ENCODE measurements around the gene GRB14.
"Not testable (repeated sequence)": the region's sequence is repeated elsewhere in the genome, so short reads cannot be mapped to it uniquely, and the experiment has no call there.

Gene GRB14

DNA sequence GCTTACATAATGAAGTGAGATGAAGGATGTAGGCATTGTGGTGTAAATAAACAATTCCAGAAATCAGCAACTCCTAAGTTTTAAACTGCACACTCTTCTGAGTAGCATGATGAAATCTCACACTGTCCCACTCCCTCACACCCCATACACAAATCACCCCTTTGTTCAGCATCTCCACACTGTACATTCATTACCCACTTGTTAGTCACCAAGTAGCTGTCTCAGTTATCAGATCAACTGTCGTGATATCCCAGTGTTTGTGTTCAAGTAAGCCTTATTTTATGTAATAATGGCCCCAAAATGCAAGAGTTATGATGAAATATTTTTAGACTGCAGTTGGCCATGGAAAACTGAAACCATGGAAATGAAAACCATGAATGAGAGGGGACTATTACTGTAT lies 135.7 kb downstream of the GRB14 start:
- DNase-seq, result no peak

DNA sequence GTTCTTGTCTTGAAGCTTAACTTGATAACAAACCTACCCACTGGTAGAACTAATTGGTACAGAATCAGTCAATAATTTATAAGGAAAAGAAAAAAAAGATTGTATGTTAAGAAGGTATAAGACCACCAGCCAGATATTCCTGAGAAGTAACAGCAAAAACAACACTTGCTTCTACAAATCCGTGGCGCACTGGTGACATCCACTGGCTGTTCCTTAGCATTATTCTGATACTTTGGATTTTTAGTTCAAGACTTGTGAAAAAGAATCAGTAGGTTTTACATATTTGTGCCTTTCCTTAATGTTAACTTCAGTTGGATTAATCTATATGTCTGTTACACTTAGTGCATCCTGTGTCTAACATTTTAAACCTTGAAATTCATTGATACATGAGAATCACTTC lies 141.8 kb downstream of the GRB14 start:
- DNase-seq, result no peak

DNA sequence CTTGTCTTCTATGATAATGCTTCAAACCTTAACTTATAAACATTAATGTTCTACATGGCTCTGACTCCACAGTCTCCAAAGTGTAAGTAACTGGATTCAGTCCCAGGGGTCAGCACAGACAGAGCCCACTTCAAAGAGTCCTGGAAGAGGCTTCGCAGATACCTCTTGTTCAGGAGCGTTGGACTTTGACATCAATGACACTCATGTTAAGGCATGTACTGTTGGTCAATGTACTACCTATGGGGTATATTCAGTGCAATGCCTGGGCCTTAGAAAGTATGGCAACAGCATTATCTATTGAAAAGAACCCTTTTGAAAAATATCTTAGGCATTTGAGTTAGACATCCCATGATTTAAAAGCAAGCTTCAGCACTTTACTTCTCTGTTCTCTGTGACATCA lies 143.1 kb downstream of the GRB14 start:
- no peak for DNase-seq

DNA sequence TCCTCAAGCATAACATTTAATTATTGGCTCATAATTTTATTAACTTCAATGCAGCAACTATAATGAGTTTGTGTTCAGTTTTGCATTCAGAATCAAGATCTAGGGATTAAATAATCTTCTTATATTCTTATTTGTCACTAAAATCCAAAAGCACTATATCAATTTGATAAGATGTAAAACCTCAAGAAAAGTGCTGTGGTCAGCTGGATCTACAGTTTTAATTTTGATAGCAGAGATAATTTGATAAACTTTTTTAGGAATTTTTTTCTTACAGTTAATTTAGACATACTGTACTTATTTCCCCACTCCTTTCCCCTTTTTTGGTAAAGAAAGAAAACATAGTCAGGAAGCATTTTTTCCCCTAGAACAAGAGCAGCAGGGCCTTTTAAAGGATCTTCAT lies 146.4 kb downstream of the GRB14 start:
- no peak for DNase-seq

DNA sequence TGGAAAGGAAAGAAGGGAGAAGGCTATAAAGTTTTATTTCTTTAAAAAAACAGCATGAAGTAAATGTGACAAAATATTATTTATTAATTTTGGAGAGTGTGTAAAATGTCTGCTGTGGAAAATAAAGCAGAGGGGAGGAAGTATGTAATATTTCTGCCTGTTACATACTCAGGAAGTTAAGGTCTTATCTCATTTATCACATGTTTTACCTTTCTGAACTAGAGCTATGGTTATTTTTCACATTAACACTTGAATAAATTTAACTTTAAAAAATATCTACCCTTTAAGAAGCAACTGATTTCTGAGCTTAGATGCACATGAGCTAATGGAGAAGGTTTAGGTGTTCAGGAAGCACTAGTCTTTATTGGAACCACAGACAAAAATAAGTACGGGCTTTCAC lies 148.3 kb downstream of the GRB14 start:
- DNase-seq, result no peak

DNA sequence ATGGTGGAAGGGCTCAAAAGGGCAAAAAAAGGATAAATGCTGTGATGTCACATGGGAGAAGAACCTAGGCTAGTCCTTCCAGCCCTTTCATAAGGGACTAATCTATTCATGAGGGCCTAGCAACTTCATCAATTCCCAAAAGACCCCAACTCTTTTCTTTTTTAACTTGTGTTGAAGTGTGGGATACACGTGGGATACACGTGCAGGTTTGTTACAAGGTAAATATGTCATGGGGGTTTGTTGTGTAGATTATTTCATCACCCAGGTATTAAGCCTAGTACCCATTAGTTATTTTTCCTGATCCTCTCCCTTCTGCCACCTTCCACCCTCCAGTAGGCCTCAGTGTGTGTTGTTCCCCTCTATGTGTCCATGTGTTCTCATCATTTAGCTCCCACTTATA lies 156.2 kb downstream of the GRB14 start:
- not testable (repeated sequence) for DNase-seq

DNA sequence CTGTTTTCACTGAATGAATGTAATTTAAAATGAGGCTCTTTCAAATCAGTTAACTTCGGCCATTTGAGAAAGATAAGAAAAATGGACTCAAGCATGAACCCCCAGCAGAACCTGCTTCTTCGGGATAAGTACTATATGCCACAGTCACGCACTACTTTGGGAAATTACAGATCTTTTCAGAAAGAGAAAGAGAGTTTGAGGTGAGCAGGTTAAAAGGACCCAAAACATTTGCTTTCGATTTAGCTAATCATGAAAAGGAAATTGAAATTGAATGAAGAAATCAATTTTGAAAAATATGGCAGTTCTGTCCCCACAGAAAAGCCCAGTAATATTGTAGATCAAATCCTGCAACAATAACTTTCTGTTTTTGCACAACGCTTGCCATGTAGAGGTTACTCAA lies 156.9 kb downstream of the GRB14 start:
- no peak for DNase-seq

DNA sequence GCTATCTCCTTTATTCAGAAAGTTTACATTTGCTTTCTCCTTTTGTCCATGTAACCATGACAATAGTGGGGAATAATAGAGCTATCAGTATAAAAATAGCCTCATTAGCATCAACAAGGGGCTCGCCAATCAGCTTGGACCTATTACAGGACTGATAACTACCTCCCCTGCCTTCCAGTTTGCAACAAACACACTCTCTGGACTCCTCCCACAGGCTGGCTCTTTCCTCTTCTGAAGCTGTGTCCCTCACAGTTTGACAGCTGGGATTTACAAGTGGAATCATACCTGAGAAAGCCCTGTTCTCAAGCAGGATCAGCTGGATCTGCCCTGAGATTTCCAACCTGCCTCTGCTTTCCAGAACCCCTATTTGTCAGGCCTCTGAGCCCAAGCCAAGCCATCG lies 162.5 kb downstream of the GRB14 start:
- no peak for DNase-seq

DNA sequence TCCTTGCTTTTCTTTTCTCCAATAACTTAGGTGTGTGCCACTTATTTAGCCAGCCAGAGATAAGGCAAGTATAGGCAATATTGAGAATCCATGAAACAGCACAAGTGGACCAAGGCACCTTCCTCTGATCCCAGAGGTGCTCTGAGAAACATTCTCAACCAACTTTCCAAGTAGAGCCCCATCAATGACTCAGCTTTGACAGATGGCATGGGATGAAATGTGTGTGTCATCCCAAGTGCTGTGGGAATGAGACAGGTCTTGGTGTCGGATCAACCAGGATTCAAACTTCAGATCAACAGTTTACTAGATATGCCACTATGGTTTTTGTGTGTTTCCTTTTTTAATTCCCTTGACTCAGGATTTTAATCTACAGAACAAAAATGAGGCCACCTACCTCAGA lies 164.0 kb downstream of the GRB14 start:
- DNase-seq, result no peak

DNA sequence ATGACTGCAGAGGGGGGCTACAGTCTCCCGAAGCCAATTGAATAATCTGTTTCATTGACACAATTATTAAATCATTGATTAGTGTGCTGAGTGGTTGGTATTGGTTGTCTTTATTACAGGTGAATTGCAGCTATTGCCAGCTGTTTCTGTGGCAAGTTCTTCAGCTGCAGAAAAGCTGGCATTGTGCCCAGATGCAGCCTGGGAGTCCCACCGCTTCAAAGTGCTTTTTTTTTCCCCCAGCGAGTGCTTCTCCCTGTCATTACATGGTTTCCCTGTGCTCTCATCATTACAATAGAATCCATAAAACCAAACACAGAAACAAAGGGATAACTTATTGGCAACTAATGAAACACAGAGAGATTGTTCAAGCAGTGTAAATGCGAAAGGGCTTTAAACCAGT lies 164.7 kb downstream of the GRB14 start:
- DNase-seq, result no peak

DNA sequence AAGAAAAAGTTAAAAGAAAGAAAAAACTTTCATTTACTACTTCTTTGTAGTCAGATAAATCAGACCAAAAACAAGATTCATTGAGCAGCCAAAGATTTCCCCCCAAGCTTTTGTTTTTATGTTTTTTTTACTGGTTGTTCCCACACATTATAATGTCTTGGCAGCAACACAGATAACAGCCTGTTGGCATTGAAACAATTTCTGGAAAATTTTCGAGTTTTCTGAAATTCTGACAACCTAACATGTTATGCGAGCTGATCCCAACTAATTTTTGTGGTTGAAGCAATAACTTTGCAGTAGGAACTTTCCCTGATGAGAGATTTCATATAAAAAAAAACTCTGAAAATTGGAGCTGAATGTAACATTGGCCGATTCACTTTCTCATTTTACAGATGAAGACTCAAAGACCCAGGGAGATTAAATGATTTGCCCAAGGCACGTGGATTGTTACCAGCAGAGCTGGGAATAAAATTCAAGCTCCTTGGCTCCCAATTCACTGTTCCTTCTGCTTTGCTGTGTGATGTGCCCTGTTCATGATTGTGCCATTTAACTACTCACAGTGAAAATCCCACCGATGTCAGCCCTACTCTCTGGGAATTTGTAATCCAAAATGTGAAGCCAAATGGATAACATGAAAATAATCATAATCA lies 167.5 kb downstream of the GRB14 start:
- DNase-seq, result no peak

DNA sequence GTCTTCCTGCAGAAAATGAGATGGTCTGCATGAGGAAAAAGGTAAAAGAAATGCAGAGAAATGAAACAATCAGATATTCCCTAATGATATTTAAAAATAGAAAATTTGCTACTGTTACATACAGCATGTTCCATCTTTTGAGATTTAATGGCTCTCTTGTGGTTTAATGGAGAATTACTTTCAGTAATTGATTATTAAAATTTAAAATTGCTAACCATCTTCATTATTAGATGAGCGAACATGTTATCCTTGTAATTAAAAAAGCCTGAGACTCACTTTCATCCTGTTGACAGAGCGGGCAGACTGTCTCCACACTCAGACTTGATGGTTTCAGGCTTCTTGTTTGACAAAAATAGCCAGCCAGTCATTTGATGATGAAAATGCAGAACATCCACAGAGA lies 171.0 kb downstream of the GRB14 start:
- no peak for DNase-seq

DNA sequence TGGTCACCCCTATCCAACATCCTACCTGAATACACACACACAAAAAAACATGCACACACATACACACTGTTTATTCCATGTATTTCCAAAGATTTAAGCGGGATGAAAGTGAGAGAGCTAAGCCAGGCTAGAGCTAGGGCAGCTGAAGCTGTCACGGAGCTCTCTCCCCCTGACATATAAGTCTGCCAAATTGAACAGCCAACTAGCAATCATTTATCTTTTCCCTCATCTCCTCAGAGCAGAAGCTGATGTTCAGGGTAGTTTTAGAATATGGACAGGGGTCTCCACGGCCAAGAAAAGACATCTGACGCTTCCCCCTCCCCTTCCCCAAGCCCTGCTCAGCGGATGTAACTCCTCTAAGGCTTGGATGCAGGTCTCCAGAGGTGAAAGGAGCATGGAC lies 171.6 kb downstream of the GRB14 start:
- DNase-seq, result no peak

DNA sequence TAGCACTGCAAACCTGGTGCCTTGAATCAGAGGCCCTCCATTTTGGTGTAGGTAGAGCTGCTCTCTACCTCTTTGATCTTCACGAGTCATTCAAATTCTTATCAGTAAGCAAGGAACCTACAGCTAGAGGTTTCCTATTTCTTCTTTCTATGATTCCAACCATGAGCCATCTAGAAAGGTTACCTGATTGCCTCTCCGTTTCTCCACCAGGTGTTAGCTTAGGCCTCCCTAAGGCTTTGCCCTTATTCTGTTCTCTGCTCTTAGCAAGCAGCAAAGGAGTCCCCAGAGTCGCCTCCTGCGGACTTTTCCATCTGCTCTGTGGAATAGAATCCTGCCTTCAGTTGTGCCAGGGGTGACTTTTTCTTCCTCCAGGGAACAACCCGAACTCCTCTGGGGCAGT lies 173.6 kb downstream of the GRB14 start:
- DNase-seq, result no peak
